NCI-H2029 (cell line): ENCODE measurements around the gene CHTF8.

Source experiments
- DNase-seq: peaks from one replicate; lab custom pipeline; 2025; lab: John Stamatoyannopoulos, UW

The CHTF8 gene

DNA sequence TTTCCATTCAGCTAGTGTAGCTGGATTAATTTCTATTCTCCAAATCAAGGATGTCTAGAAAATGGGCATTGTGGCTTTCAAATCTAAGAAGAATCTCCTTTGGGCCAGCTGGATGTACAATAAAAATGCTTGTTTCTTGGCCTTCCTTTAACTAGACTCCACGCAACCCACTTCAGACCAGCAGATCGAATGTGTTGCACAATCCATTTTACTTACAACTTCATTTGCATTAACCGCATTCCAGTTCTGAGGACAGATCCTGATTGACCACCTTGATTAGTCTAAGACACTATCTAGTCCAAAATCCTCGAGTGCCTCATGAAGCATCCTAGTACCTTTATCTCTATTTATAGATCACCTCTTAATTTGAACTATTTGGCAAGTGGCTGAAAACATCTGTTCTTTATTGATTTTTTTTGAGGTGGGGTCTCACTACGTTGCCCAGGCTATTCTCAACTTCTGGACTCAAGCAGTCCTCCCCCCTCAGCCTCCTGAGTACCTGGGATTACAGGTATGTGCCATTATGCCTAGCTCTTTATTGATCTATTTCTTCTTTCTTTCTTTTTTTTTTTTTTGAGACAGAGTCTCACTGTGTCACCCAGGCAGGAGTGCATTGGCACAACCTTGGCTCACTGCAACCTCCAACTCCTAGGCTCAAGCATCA lies 47.2 kb downstream of the CHTF8 start:
- no peak for DNase-seq

DNA sequence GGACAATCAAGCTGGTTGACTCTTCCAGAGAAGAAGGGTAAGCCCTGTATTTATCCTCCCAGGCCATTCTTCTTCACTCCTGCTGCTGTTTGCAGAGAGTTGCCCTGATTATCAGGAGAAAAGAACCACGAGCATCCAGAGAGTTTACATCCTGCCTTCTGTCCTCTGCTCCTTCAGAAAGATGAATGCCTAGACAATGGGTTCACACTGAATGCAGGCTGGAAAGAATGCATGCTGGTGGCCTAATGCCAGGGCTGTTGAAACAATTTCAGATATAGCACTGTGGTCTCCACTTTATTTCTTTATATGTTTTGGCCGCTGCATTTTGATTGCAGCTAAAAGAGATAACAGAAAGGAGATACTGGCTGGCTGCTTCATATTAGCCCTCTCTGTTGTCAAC lies 48.1 kb downstream of the CHTF8 start:
- DNase-seq, result no peak

DNA sequence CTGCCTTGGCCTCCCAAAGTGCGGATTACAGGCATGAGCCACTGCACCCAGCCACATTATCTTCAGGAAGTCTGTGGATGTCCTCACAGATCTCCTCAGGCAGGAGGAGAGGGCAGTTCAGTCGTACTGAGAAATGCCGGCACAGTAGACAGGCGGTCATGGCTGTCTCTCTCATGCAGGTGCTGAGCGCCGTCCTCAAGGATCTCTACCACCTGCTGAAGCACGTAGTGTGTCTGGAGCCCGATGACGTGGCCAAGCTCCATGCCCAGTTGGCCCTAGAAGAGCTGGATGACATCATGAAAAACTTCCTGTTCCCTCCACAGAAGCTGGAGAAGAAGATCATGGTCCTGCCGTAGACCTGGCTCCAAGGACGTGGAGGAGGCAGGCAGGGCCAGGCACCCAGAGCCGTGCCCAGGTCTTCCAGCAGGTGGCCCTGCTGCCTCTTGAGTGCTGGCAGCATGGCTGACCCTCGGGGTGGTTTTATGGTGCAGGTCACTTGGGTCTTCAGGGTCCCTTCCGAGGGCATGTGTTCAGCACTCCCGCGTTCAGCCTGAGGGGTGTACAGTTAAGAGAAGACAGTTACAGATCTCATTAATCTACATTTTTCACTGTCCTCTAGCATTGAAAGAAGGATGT lies 49.0 kb downstream of the CHTF8 start:
- DNase-seq, result no peak

DNA sequence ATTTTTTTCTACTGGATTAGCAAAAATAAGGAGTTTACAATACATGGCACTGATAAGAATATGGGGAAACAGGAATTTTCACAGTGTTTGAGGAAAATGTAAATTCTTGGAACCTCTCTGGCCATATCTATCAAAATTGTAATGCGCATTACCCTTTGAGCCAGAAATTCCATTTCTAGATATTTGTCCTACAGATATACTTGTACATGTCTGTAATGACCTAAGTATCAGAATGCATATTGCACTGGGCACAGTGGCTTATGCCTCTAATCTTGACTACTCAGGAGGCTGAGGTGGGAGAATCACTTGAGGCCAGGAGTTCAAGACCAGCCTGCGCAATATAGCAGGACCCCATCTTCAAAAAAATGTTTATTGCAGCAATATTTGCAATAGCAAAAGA lies 52.7 kb downstream of the CHTF8 start:
- DNase-seq, result no peak

DNA sequence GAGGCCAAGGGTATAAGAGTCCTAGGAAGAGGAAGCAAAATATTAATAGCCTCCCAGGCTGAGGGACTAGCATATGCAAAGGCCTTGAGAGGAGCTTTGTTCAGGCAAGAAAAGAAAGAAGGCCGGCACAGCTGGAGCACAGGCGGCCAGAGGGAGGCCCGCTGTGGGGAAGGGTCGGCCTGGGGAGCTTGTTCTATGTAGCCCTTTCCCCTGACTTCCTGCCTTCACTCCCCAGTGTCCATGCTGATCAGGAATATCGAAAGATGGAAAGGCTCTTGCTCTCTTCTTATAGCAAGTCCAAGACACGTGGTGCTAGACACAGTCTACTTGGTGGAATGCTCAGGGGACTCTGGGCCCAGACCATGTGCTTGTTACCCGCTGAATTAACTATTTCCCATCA lies 54.3 kb downstream of the CHTF8 start:
- DNase-seq, result no peak

DNA sequence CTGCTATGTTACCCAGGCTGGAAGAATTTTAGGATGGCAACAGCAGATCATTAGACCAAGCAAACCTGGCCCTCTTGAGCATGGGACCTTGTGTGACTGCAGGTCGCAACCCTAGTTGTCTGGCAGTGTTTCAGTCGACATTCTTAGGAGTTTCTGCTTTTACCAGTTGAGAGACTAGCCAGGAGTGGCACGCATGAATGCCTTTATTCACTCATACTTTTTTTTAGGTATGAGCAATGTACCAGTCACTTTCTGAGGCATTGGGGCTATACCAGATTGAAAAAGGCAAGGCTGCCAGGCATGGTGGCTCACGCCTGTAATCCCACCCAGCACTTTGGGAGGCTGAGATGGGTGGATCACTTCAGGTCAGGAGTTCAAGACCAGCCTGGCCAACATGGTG lies 55.1 kb downstream of the CHTF8 start:
- no peak for DNase-seq

DNA sequence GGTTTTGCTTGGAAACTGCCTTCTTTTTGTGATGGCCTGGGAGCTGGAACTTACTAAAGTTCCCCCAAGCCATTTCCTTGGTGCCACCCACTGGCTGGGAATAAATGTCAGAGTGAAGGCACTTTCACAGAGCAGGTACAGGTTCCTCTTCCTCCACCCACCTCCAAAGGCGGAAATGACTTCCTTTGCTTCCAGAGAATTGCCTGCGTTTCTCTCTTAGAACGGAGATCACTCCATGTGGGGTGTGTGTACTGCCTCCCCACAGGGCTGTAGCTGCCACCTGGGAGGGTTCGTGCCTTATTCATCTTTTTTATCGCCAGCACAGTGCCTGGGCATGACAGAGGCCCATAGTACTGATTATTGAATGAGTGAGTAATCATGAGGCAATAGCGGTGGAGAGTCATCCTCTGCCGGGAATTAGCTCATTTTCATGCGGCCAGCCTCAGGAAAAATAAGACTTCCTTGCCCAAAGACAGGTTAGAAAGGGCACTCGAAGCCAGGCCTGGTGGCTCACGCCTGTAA lies 59.1 kb downstream of the CHTF8 start:
- DNase-seq, result no peak

DNA sequence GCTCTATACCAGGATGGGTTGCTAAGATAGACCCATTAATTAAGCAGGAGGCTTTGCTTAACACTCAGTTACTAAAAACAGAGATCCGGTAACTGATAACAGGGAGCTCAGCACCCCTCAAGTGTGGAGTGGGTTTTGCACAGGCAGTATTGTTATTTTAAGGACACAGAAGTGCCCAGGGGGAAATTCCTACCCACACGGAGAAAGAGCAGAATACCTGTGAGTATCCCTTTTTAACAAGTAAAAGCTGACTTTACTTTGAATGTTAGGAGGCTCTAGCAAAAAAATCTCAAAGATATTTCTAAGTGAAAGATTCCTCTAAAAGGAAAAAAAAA lies 59.8 kb downstream of the CHTF8 start:
- no peak for DNase-seq

DNA sequence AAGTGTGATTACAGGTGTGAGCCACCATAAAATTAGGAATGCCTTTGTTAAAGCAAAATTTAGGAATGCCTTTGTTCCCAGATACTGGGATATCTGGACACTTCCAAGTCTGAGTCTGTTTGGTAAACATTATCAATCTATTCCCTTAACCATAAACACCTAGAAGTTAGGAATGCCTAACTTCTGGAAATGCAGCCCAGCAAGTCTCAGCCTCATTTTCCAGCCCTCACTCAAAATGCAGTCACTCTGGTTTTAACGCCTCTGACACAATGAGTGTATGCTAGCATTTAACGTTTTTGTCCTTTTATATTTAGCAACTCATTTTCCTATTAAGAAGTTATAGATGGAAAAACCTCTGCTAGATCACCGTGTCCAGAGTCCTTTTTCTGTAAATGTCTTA lies 61.4 kb downstream of the CHTF8 start:
- DNase-seq, result no peak

DNA sequence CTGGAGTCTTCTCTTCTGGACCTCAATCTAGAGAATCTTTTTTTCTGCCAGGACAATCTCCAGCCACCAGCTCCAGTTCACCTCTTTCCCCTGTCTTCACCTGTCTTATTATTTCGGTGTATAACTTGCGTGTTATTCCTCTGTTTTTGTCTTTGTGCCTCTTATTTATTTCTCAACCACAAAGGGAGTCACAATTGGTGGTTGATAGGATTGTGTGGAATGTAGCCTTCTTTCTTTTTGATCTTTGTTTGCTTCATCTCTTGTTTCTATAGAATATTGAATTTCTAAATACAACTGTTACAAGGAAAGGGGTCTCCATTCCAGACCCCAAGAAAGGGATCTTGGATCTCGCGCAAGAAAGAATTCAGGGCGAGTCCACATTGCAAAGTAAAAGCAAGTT lies 62.9 kb downstream of the CHTF8 start:
- DNase-seq, result no peak
